Liver (tissue), 9 donors: ENCODE data around the gene FOCAD. TPM values are rescaled to one million over a fixed set of nuclear protein-coding genes. Genes with fewer than 3 reads are reported as not detected.

ENCODE experiments used
- DNase-seq: peaks from one replicate; pipeline ENCODE4 v3.0.0-alpha.2; 2017; ENCODE audit warnings: low spot score
- H3K27ac ChIP-seq, 2 donors: one replicate each; pipeline ENCODE4 v1.7.0; 2013; ENCODE audit warnings: inconsistent platforms in 2 of 2, low read length in 2 of 2, control low read depth in 1 of 2, low read depth in 1 of 2, mild to moderate bottlenecking in 1 of 2
- H3K27me3 ChIP-seq, 4 donors: one replicate each; pipeline versions ENCODE4 v1.6.1 to v1.7.0; 2013; ENCODE audit warnings: low read length in 3 of 4, inconsistent platforms in 1 of 4, mild to moderate bottlenecking in 1 of 4, moderate library complexity in 1 of 4; ENCODE audit not compliant: control insufficient read depth in 4 of 4, insufficient read depth in 4 of 4
- H3K36me3 ChIP-seq, 4 donors: one replicate each; pipeline versions ENCODE4 v1.6.1 to v1.7.0; 2013; ENCODE audit warnings: low read length in 3 of 4, mild to moderate bottlenecking in 3 of 4, low read depth in 1 of 4, moderate library complexity in 1 of 4; ENCODE audit not compliant: control insufficient read depth in 4 of 4, insufficient read depth in 3 of 4
- H3K4me1 ChIP-seq, 4 donors: one replicate each; pipeline versions ENCODE4 v1.6.1 to v1.7.0; 2013; ENCODE audit warnings: low read length in 3 of 4, mild to moderate bottlenecking in 3 of 4, moderate library complexity in 1 of 4; ENCODE audit not compliant: control insufficient read depth in 4 of 4, insufficient read depth in 4 of 4
- H3K4me3 ChIP-seq, 3 donors: one replicate each; pipeline versions ENCODE4 v1.6.1 to v1.7.0; 2013; ENCODE audit warnings: low read length in 3 of 3, control low read depth in 1 of 3, low read depth in 1 of 3, mild to moderate bottlenecking in 1 of 3
- H3K9ac ChIP-seq, 2 donors: one replicate each; pipeline ENCODE4 v1.7.0; 2013; ENCODE audit warnings: low read length in 2 of 2, mild to moderate bottlenecking in 2 of 2, moderate library complexity in 2 of 2, control low read depth in 1 of 2, low read depth in 1 of 2
- H3K9me3 ChIP-seq, 4 donors: one replicate each; pipeline versions ENCODE4 v1.6.1 to v1.7.0; 2013; ENCODE audit warnings: low read length in 3 of 4; ENCODE audit not compliant: control insufficient read depth in 4 of 4
- ATF3 ChIP-seq: IDR thresholded peaks from 2 replicates; pipeline ENCODE4 v1.6.1; 2016; ENCODE audit warnings: antibody characterized with exemption
- CTCF ChIP-seq: fragments of 150-350 bp; IDR thresholded peaks from 2 replicates; pipeline ENCODE4 v1.5.1; 2017; ENCODE audit warnings: improper control_type of control experiment, low read depth, low read length; ENCODE audit not compliant: missing input control
- EGR1 ChIP-seq, 2 donors: IDR thresholded peaks; 2 replicates each; pipeline ENCODE4 v1.6.1; 2016 to 2018; ENCODE audit warnings: antibody characterized with exemption in 2 of 2, low read depth in 2 of 2
- FOXA1 ChIP-seq: IDR thresholded peaks from 2 replicates; pipeline ENCODE4 v1.6.1; 2016; ENCODE audit warnings: antibody characterized with exemption
- FOXA2 ChIP-seq: IDR thresholded peaks from 2 replicates; pipeline ENCODE4 v1.6.1; 2016; ENCODE audit warnings: antibody characterized with exemption
- GABPA ChIP-seq, 2 donors: IDR thresholded peaks in 1 of 2; conservative IDR thresholded peaks in 1 of 2; 2 replicates each; pipeline ENCODE4 v1.6.1; 2016; ENCODE audit warnings: antibody characterized with exemption in 2 of 2, mild to moderate bottlenecking in 1 of 2, moderate library complexity in 1 of 2
- HNF4A ChIP-seq, 2 donors: conservative IDR thresholded peaks; 2 replicates each; pipeline ENCODE4 v1.6.1; 2016; ENCODE audit warnings: antibody characterized with exemption in 2 of 2, mild to moderate bottlenecking in 2 of 2
- HNF4G ChIP-seq: IDR thresholded peaks from 2 replicates; pipeline ENCODE4 v1.6.1; 2016; ENCODE audit warnings: antibody characterized with exemption
- MAX ChIP-seq: IDR thresholded peaks from 2 replicates; pipeline ENCODE4 v1.6.1; 2016; ENCODE audit warnings: antibody characterized with exemption
- NR2F2 ChIP-seq: IDR thresholded peaks from 2 replicates; pipeline ENCODE4 v1.6.1; 2016; ENCODE audit warnings: antibody characterized with exemption
- RAD21 ChIP-seq, 2 donors: IDR thresholded peaks; 2 replicates each; pipeline ENCODE4 v1.6.1; 2016; ENCODE audit warnings: antibody characterized with exemption in 2 of 2, mild to moderate bottlenecking in 2 of 2
- REST ChIP-seq: IDR thresholded peaks from 2 replicates; pipeline ENCODE4 v1.6.1; 2016; ENCODE audit warnings: antibody characterized with exemption, mild to moderate bottlenecking
- RXRA ChIP-seq, 2 donors: IDR thresholded peaks; 2 replicates each; pipeline ENCODE4 v1.6.1; 2017 to 2018; ENCODE audit warnings: antibody characterized with exemption in 2 of 2, mild to moderate bottlenecking in 1 of 2
- SP1 ChIP-seq: IDR thresholded peaks from 2 replicates; pipeline ENCODE4 v1.6.1; 2018; ENCODE audit warnings: antibody characterized with exemption, mild to moderate bottlenecking
- YY1 ChIP-seq: IDR thresholded peaks from 2 replicates; pipeline ENCODE4 v1.6.1; 2016; ENCODE audit warnings: antibody characterized with exemption, mild to moderate bottlenecking
- ZBTB33 ChIP-seq: IDR thresholded peaks from 2 replicates; pipeline ENCODE4 v1.6.1; 2016; ENCODE audit warnings: antibody characterized with exemption
- WGBS: extraction: QIAGEN DNeasy Blood & Tissue Kit; methylation state at CpG from one replicate; pipeline ENCODE4 v1.1.7; 2013; 5-methylcytosine and 5-hydroxymethylcytosine counted together
- polyA plus RNA-seq, 2 donors: library from polyadenylated mRNA; stranded (reverse) in 1 of 2; unstranded in 1 of 2; fragments of 200-250 nt in 1 of 2; fragments of >200 nt in 1 of 2; fragmentation: Nextera tagmentation in 1 of 2; extraction: Ambion mirVana in 1 of 2; gene quantifications; one replicate each; pipeline versions ENCODE4 v1.2.1 to v1.2.3, GENCODE V29; 2013 to 2015
- total RNA-seq, 2 donors: library from RNA; depleted of rRNA; stranded (reverse); fragments of >200 nt; gene quantifications; one replicate each; pipeline ENCODE4 v1.2.3, GENCODE V29; 2014
- donor health status: healthy.
- donor health status: healthy.
- donor health status: healthy.
- donor health status: healthy.
- donor health status: healthy.

Gene FOCAD
- total and polyA plus RNA-seq, 4 donors, result 3.2 to 21.0 (median 10.3) TPM

- Histone ChIP-seq H3K27me3 (no peaks in the 10 kb centered on the region), H3K4me3 (no peak overlapping the region), H3K9me3 (no peaks in the 10 kb centered on the region), H3K27ac (no peak overlapping the region), H3K36me3 (no peaks in the 10 kb centered on the region), H3K4me1 (no peaks in the 10 kb centered on the region), H3K9ac (no peak overlapping the region)
- no peak for TF ChIP-seq RAD21 (IDR thresholded peaks at IDR 0.05)
- DNase-seq, result no peak
Measured at GRCh38 chr9:20694248-20694647, 10.2 kb downstream of the FOCAD start.

- H3K4me1 ChIP-seq, result no peaks in the 10 kb centered on the region
- DNase-seq, result no peak
- H3K27me3 ChIP-seq, result no peaks in the 10 kb centered on the region
- no peak for TF ChIP-seq MAX
- no peaks in the 10 kb centered on the region for H3K9me3 ChIP-seq
- WGBS, result 70% methylated on average over 3 of the region's 3 CpGs
- no peak overlapping the region for H3K9ac ChIP-seq
- no peaks in the 10 kb centered on the region for H3K36me3 ChIP-seq
- no peak overlapping the region for H3K4me3 ChIP-seq
- no peak overlapping the region for H3K27ac ChIP-seq
Measured at GRCh38 chr9:20697021-20697719, 13.1 kb downstream of the FOCAD start.

GRCh38 chr9:20698782-20699181 lies 14.7 kb downstream of the FOCAD start:
- H3K27me3 ChIP-seq, result no peaks in the 10 kb centered on the region
- no peak overlapping the region for H3K27ac ChIP-seq
- H3K9me3 ChIP-seq, result no peaks in the 10 kb centered on the region
- H3K4me3 ChIP-seq, result no peak overlapping the region
- DNase-seq, result no peak
- TF ChIP-seq SP1 (no peak), CTCF (no peak), HNF4G (no peak), ZBTB33 (no peak), FOXA2 (no peak), NR2F2 (no peak), EGR1 (IDR thresholded peaks at IDR 0.05; ENCODE audit: low read depth in 2 of 2) (no peak), HNF4A (conservative IDR thresholded peaks at IDR 0.05) (no peak), YY1 (no peak), REST (no peak), FOXA1 (no peak), ATF3 (no peak), GABPA (IDR thresholded peaks at IDR 0.05 in 1 of 2, conservative IDR thresholded peaks at IDR 0.05 in 1 of 2) (no peak), RAD21 (IDR thresholded peaks at IDR 0.05) (no peak), RXRA (IDR thresholded peaks at IDR 0.05) (no peak)
- H3K4me1 ChIP-seq, result no peaks in the 10 kb centered on the region
- H3K9ac ChIP-seq, result no peak overlapping the region
- no peaks in the 10 kb centered on the region for H3K36me3 ChIP-seq
